Neural progenitor cell (in vitro differentiated cells): ENCODE data around the gene RETN.

Experiments
- EZH2 ChIP-seq: fragments of 200-600 bp; sonication (generic); IDR thresholded peaks from 2 replicates; pipeline ENCODE4 v1.6.1; 2017; ENCODE audit warnings: antibody characterized with exemption, mild to moderate bottlenecking, moderate library complexity
- TF ChIP-seq, protein P1 (sequence below): fragments of 200-600 bp; sonication (generic); IDR thresholded peaks from 2 replicates; pipeline ENCODE4 v1.5.1; 2017; ENCODE audit warnings: antibody characterized with exemption, mild to moderate bottlenecking

DNA sequence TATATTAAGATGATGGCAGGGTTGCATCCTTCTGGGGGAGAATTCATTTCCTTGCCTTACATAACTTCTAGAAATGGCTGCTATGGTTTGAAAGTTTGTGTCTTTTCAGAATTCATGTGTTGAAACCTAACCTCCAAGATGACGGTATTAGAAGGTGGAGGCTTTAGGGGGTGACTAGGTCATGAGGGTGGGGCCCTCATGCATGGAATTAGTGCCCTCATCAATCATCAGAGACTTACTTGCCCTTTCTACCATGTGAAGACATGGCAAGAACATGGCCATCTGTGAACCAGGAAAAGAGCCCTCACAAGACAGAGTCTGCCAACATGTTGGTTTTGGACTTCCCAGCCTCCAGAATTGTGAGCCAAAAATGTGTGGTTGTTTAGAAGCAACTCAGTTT, 47.9 kb downstream of the RETN start:
- TF ChIP-seq, protein P1, sequence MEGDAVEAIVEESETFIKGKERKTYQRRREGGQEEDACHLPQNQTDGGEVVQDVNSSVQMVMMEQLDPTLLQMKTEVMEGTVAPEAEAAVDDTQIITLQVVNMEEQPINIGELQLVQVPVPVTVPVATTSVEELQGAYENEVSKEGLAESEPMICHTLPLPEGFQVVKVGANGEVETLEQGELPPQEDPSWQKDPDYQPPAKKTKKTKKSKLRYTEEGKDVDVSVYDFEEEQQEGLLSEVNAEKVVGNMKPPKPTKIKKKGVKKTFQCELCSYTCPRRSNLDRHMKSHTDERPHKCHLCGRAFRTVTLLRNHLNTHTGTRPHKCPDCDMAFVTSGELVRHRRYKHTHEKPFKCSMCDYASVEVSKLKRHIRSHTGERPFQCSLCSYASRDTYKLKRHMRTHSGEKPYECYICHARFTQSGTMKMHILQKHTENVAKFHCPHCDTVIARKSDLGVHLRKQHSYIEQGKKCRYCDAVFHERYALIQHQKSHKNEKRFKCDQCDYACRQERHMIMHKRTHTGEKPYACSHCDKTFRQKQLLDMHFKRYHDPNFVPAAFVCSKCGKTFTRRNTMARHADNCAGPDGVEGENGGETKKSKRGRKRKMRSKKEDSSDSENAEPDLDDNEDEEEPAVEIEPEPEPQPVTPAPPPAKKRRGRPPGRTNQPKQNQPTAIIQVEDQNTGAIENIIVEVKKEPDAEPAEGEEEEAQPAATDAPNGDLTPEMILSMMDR: no peak
- TF ChIP-seq EZH2: no peak
